PC-3 (cell line): ENCODE measurements around the gene ABCB8.

ENCODE experiments used
- EZH2 ChIP-seq: fragments of 300-600 bp; sonication (generic); IDR thresholded peaks from one replicate; pipeline ENCODE4 v1.6.1; 2017; ENCODE audit warnings: antibody characterized with exemption, mild to moderate bottlenecking, low read length; ENCODE audit not compliant: unreplicated experiment
- EZH2phosphoT487 ChIP-seq: fragments of 300-600 bp; sonication (generic); IDR thresholded peaks from 2 replicates; pipeline ENCODE4 v1.6.1; 2018; ENCODE audit warnings: mild to moderate bottlenecking, antibody characterized with exemption, low read length, borderline replicate concordance
- TF ChIP-seq, protein P1 (sequence below): fragments of 300-600 bp; sonication (generic); conservative IDR thresholded peaks from 2 replicates; pipeline ENCODE4 v1.5.1; 2017; ENCODE audit warnings: antibody characterized with exemption, low read depth, mild to moderate bottlenecking, low read length

DNA sequence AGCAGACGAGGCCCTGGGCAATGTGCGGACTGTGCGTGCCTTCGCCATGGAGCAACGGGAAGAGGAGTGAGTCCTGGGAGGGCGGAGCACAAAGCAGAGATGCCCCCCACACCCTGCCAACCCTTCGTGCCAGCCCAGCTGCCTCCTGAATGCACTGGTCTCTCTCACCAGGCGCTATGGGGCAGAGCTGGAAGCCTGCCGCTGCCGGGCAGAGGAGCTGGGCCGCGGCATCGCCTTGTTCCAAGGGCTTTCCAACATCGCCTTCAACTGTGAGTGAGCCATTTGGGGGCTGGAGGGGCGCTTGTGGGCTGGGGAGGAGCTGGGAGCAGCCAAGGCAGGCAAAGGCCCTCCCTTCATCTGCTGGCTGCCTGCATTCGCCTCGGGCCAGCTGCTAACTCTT lies 7.7 kb downstream of the ABCB8 start:
- TF ChIP-seq EZH2 (no peak), EZH2phosphoT487 (no peak)
- TF ChIP-seq, protein P1, sequence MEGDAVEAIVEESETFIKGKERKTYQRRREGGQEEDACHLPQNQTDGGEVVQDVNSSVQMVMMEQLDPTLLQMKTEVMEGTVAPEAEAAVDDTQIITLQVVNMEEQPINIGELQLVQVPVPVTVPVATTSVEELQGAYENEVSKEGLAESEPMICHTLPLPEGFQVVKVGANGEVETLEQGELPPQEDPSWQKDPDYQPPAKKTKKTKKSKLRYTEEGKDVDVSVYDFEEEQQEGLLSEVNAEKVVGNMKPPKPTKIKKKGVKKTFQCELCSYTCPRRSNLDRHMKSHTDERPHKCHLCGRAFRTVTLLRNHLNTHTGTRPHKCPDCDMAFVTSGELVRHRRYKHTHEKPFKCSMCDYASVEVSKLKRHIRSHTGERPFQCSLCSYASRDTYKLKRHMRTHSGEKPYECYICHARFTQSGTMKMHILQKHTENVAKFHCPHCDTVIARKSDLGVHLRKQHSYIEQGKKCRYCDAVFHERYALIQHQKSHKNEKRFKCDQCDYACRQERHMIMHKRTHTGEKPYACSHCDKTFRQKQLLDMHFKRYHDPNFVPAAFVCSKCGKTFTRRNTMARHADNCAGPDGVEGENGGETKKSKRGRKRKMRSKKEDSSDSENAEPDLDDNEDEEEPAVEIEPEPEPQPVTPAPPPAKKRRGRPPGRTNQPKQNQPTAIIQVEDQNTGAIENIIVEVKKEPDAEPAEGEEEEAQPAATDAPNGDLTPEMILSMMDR: no peak
